PC-3 (cell line): ENCODE measurements around the gene SLC34A1. TPM values are rescaled to one million over a fixed set of nuclear protein-coding genes. Genes with fewer than 3 reads are reported as not detected.
A peak's percentile ranks its signal among the peaks of the same experiment; 100 is the strongest.

Source experiments
- ATAC-seq: fragments of 200-7000 bp; cut with Tn5 transposase; 2 replicates; pipeline ENCODE4 v1.9.1; 2020; ENCODE audit warnings: mild to moderate bottlenecking, moderate library complexity
- BruUV-seq: library from RNA; stranded (reverse); fragments of 400-500 nt; replicated peaks from 2 replicates; lab custom pipeline; 2021; lab: Mats Ljungman, UMichigan
- CTCF ChIA-PET: fragments of 300-600 bp; sonication (Branson Sonifier 250); formaldehyde crosslinking; loops from one replicate; lab custom pipeline; 2022; ENCODE audit warnings: antibody characterized with exemption; lab: Charles Lee
- POLR2A ChIA-PET: fragments of 300-600 bp; sonication (Branson Sonifier 250); formaldehyde crosslinking; loops from one replicate; lab custom pipeline; 2022; ENCODE audit warnings: antibody characterized with exemption; ENCODE audit not compliant: unreplicated experiment; lab: Charles Lee
- DNase-seq: peaks from one replicate; pipeline ENCODE4 v3.0.0-alpha.2; 2015
- H2AFZ ChIP-seq: fragments of 300-600 bp; sonication (generic); 2 replicates; pipeline ENCODE4 v1.6.0; 2016; ENCODE audit warnings: antibody characterized with exemption, low read length
- H3F3A ChIP-seq: fragments of 300-600 bp; sonication (generic); one replicate; pipeline ENCODE4 v1.6.0; 2017; ENCODE audit warnings: antibody characterized with exemption, low read length, control low read depth, mild to moderate bottlenecking; ENCODE audit not compliant: unreplicated experiment
- H3K27ac ChIP-seq: fragments of 300-600 bp; sonication (generic); 2 replicates; pipeline ENCODE4 v1.5.1; 2016; ENCODE audit warnings: mild to moderate bottlenecking, low read length
- H3K27me3 ChIP-seq: fragments of 300-600 bp; sonication (generic); 2 replicates; pipeline ENCODE4 v1.6.1; 2016; ENCODE audit warnings: low read length, mixed read lengths
- H3K36me3 ChIP-seq: fragments of 300-600 bp; sonication (generic); 2 replicates; pipeline ENCODE4 v1.6.1; 2016; ENCODE audit warnings: low read depth, mixed run types, low read length, mixed read lengths
- H3K4me1 ChIP-seq: fragments of 300-600 bp; sonication (generic); 2 replicates; pipeline ENCODE4 v1.5.1; 2016; ENCODE audit warnings: low read length; ENCODE audit not compliant: insufficient read depth
- H3K4me2 ChIP-seq: fragments of 300-600 bp; sonication (generic); 2 replicates; pipeline ENCODE4 v1.6.0; 2016; ENCODE audit warnings: low read length
- H3K4me3 ChIP-seq: fragments of 300-600 bp; sonication (generic); 2 replicates; pipeline ENCODE4 v1.5.1; 2016; ENCODE audit warnings: mild to moderate bottlenecking, low read length, mixed read lengths
- H3K79me2 ChIP-seq: fragments of 300-600 bp; sonication (generic); 2 replicates; pipeline ENCODE4 v1.6.1; 2017; ENCODE audit warnings: low read length, mixed read lengths
- H3K9ac ChIP-seq: fragments of 300-600 bp; sonication (generic); 2 replicates; pipeline ENCODE4 v1.6.0; 2016; ENCODE audit warnings: mild to moderate bottlenecking, low read length
- H3K9me2 ChIP-seq: fragments of 300-600 bp; sonication (generic); replicated peaks from 2 replicates; pipeline ENCODE4 v1.6.1; 2016; ENCODE audit warnings: mixed run types, low read length, mixed read lengths
- H3K9me3 ChIP-seq: fragments of 300-600 bp; sonication (generic); 2 replicates; pipeline ENCODE4 v1.6.1; 2016; ENCODE audit warnings: low read length, mixed read lengths
- H4K20me1 ChIP-seq: fragments of 300-600 bp; sonication (generic); 2 replicates; pipeline ENCODE4 v1.6.1; 2016; ENCODE audit warnings: low read length, mixed read lengths
- EZH2 ChIP-seq: fragments of 300-600 bp; sonication (generic); IDR thresholded peaks from one replicate; pipeline ENCODE4 v1.6.1; 2017; ENCODE audit warnings: antibody characterized with exemption, mild to moderate bottlenecking, low read length; ENCODE audit not compliant: unreplicated experiment
- EZH2phosphoT487 ChIP-seq: fragments of 300-600 bp; sonication (generic); IDR thresholded peaks from 2 replicates; pipeline ENCODE4 v1.6.1; 2018; ENCODE audit warnings: mild to moderate bottlenecking, antibody characterized with exemption, low read length, borderline replicate concordance
- intact Hi-C: fragments of 100-400 bp; cut with micrococcal nuclease; formaldehyde crosslinking; loops from 2 replicates; pipeline ENCODE4 v1.9.0; 2023
- total RNA-seq: library from RNA; depleted of rRNA; stranded (reverse); fragments of >200 nt; gene quantifications from 2 replicates; pipeline ENCODE4 v1.2.3, GENCODE V29; 2014
- TF ChIP-seq, protein P1 (sequence below): fragments of 300-600 bp; sonication (generic); conservative IDR thresholded peaks from 2 replicates; pipeline ENCODE4 v1.5.1; 2017; ENCODE audit warnings: antibody characterized with exemption, low read depth, mild to moderate bottlenecking, low read length

The SLC34A1 gene
- total RNA-seq, 1 experiment from 2014 or later = 0.07 TPM

- TF ChIP-seq, protein P1, sequence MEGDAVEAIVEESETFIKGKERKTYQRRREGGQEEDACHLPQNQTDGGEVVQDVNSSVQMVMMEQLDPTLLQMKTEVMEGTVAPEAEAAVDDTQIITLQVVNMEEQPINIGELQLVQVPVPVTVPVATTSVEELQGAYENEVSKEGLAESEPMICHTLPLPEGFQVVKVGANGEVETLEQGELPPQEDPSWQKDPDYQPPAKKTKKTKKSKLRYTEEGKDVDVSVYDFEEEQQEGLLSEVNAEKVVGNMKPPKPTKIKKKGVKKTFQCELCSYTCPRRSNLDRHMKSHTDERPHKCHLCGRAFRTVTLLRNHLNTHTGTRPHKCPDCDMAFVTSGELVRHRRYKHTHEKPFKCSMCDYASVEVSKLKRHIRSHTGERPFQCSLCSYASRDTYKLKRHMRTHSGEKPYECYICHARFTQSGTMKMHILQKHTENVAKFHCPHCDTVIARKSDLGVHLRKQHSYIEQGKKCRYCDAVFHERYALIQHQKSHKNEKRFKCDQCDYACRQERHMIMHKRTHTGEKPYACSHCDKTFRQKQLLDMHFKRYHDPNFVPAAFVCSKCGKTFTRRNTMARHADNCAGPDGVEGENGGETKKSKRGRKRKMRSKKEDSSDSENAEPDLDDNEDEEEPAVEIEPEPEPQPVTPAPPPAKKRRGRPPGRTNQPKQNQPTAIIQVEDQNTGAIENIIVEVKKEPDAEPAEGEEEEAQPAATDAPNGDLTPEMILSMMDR = no peak
- TF ChIP-seq EZH2 = no peak
- no peak for TF ChIP-seq EZH2phosphoT487
- peaks cover 20% of the 10 kb centered on the region for H3K4me1 ChIP-seq
- BruUV-seq = no TSS peak
- intact Hi-C loops = no loop called here
- ChIA-PET POLR2A (no interaction called here), CTCF (no interaction called here)
- no peak for DNase-seq
- no peak overlapping the region for H3K4me2 ChIP-seq
- no peaks in the 10 kb centered on the region for H3K36me3 ChIP-seq
- H3K9me3 ChIP-seq = no peaks in the 10 kb centered on the region
- no peaks in the 10 kb centered on the region for H3F3A ChIP-seq
- peaks cover 6% of the 10 kb centered on the region for H3K79me2 ChIP-seq
- H3K27ac ChIP-seq = no peak overlapping the region
- H3K27me3 ChIP-seq = no peaks in the 10 kb centered on the region
- no peak for ATAC-seq
- H2AFZ ChIP-seq = no peak overlapping the region
- H3K4me3 ChIP-seq = no peak overlapping the region
- no peak overlapping the region for H3K9ac ChIP-seq
- H4K20me1 ChIP-seq = no peaks in the 10 kb centered on the region
- H3K9me2 ChIP-seq = no peaks in the 10 kb centered on the region
Observed at GRCh38 chr5:177355868-177356168, 28.4 kb upstream of the SLC34A1 start.

DNA sequence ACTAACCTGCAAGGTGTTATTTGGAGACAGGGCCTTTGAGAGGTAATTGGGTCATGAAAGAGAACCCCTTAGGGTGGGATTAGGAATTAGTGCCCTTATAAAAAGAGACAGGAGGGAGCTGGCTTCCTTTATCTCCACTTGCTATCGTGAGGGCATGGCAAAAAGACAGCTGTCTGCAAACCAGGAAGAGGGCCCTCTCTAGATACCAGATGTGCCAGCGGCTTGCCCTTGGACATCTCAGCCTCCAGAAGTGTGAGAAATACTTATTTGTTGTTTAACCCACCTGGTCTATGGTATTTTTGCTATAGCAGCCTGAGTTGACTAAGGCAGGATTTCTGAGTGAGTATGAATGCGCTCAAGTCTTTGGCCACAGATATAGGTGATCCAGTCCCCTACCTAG, 27.5 kb upstream of the SLC34A1 start:
- no peaks in the 10 kb centered on the region for H3F3A ChIP-seq
- intact Hi-C loops = no loop called here
- no peaks in the 10 kb centered on the region for H3K36me3 ChIP-seq
- H3K9me3 ChIP-seq = no peaks in the 10 kb centered on the region
- ATAC-seq = no peak
- no peak overlapping the region for H3K9ac ChIP-seq
- POLR2A ChIA-PET = interaction anchor here (0.6 to 0.7 kb wide), 2 partner anchors 29 to 728 kb away, joined by 3 to 7 read pairs; no protein-coding TSS in a partner anchor
- no peak overlapping the region; the same call in 1 of the 2 replicates for H2AFZ ChIP-seq
- H3K27me3 ChIP-seq = no peaks in the 10 kb centered on the region
- no peak overlapping the region for H3K4me2 ChIP-seq
- CTCF ChIA-PET = interaction anchor here (0.6 kb wide), 1 partner anchor 103 kb away, joined by 3 read pairs; no protein-coding TSS in a partner anchor
- BruUV-seq = no TSS peak
- TF ChIP-seq, protein P1 = no peak
- TF ChIP-seq EZH2phosphoT487 = no peak
- no peak for TF ChIP-seq EZH2
- H3K9me2 ChIP-seq = no peaks in the 10 kb centered on the region
- peaks cover 20% of the 10 kb centered on the region for H3K4me1 ChIP-seq
- no peak for DNase-seq
- H3K4me3 ChIP-seq = no peak overlapping the region
- no peaks in the 10 kb centered on the region for H3K79me2 ChIP-seq
- no peak overlapping the region for H3K27ac ChIP-seq
- H4K20me1 ChIP-seq = no peaks in the 10 kb centered on the region

GRCh38 chr5:177357146-177357458, 27.1 kb upstream of the SLC34A1 start:
- Histone ChIP-seq H4K20me1 (no peaks in the 10 kb centered on the region), H3K9me3 (no peaks in the 10 kb centered on the region), H3K79me2 (no peaks in the 10 kb centered on the region), H2AFZ (peak overlapping the region; percentile 92; the same call in 1 of the 2 replicates), H3K36me3 (no peaks in the 10 kb centered on the region), H3K27ac (no peak overlapping the region), H3K4me1 (peaks cover 17% of the 10 kb centered on the region), H3K9ac (no peak overlapping the region), H3K27me3 (no peaks in the 10 kb centered on the region), H3K9me2 (no peaks in the 10 kb centered on the region), H3F3A (no peaks in the 10 kb centered on the region), H3K4me3 (peak overlapping the region; percentile 73; the same call in 1 of the 2 replicates), H3K4me2 (peak overlapping the region; percentile 87; the same call in 1 of the 2 replicates)
- no peak for ATAC-seq
- intact Hi-C loops = no loop called here
- ChIA-PET POLR2A (no interaction called here), CTCF (interaction anchor here (0.5 kb wide), 1 partner anchor 286 kb away, joined by 9 read pairs; no protein-coding TSS in a partner anchor)
- DNase-seq = no peak
- TF ChIP-seq EZH2phosphoT487 (no peak), EZH2 (no peak)
- TF ChIP-seq, protein P1 = no peak
- no TSS peak for BruUV-seq
